GM21529 (cell line): Measurements from ENCODE around the gene COL9A3.

Experiments
- ATAC-seq: cut with Tn5 transposase; IDR thresholded peaks from one replicate; pipeline ENCODE4 v1.9.1; 2021; ENCODE audit not compliant: unreplicated experiment

Gene COL9A3

DNA sequence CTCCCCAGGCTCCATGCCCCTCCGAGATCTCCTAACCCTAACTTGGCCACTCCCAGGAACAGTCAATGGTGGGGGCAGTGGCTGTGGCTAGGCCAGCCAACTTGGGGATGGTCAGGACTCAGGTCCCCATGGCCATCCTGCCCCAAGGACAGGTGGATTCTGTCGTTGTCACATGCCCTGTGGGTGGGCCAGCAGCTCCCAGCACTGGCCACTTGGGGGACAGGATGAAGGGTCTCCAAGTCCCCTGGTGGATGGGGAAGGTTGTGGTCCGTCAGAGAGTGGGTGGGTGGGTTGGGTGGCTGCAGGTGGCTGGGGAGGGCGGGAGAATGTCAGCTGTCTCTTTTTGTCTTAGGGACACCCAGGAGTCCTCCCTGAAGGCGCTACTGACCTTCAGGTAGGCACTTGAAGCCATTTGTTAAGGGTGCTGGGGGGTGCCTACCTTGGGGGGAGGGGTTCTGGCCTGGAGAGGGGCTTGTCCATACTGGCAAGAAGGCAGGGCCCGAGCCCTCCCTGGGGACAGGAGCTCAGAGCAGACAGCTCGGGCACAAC lies 5.5 kb downstream of the COL9A3 start:
- ATAC-seq = no peak

DNA sequence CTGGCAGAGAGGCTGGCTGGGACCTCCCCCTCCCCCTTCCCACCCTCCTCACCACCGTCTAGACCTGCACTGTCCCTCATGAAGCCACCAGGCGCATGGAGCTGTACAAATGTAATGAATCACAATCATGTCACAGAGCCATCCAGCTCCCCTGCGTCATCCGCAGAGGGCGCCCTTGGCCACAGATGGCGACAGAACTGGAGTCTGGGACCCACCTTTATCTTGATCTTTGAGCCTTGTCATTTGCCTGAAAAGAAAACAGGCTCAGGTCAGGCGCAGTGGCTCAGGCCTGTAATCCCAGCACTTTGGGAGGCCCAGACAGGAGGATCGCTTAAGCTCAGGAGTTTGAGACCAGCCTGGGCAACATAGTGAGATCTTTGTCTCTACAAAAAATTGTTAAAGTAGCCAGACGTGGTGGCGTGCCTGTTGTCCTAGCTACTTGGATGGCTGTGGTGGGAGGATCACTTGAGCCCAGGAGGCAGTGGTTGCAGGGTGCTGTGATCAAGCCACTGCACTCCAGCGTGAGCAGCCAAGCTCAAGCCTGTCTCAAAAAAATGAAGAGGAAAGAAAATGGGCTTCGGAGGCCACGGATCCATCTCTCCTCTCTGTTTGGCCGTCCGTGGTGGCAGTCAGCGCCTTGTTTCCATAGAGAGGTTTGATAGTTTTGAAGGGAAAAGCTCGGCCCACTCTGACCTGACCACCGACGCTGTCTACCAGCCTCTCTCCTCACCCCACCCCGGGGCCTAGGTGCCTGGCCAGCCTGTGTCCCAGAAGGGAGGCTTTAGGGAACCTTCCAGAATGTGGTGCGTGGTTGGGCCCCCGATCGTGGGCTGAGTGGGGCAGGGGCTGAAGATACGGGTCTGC lies 6.2 kb downstream of the COL9A3 start:
- peak; percentile 70 for ATAC-seq

DNA sequence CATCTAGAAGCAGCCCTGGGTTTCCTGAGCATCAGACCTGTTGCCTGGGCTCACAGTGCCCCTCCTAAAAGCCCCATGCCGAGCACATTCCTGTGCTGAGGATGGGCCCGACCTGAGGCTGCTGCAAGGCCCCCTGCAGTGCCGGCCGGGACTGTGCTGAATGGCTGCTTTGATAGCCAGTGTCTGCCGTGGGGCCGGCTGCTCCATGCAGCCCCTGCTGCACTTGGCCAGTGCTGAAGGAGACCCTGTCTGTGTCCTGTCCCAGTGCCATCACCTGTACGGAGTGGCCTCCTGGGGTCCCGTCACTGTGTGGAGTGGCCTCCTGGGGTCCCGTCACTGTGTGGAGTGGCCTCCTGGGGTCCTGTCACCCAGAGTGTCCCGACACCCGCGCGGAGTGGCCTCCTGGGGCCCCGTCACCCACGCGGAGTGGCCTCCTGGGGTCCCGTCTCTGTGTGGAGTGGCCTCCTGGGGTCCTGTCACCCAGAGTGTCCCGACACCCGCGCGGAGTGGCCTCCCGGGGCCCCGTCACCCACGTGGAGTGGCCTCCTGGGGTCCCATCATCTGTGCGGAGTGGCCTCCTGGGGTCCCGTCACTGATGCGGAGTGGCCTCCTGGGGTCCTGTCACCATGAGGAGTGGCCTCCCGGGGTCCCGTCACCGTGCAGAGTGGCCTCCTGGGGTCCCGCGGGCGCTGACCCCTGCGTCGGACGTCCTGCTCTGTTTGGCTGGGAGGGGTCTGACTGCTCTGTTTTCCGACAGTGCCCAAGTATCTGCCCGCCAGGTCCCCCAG lies 7.0 kb downstream of the COL9A3 start:
- ATAC-seq = no peak

DNA sequence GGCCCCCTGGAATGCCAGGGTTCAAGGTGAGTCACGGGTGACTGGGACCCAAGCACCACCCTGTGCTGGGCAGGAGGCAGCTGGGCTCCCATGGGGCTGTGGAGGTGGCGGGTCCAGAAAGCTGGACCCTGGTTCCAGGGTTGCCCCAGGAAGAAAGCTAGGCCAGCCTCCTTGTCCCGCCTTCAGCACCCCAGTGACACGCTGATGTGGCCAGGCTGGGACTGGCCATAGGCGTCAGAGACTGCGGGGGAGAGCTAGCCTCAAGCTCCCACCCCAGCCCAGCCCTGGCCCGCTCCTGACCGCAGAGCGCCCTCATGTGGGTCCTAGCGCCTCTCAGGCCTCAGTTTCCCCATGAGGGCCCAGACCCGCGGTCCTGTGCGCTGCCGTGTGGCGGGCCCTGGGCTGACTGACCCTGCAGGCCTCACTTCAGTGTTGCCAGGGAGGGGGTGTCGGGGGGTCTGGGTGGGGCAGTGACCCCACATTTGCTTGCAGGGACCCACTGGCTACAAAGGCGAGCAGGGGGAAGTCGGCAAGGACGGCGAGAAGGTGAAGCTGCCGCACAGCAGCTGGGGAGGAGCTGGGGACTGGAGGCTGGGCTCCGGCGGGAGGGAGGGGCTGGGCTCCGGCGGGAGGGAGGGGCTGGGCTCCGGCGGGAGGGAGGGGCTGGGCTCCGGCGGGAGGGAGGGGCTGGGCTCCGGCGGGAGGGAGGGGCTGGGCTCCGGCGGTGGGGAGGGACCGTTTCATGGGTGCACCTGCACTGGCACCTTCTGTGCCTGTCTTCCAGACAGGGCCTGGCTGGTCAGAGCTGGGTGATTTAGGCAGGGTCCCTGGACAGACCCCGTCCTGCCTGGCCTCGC lies 7.9 kb downstream of the COL9A3 start:
- ATAC-seq = no peak

DNA sequence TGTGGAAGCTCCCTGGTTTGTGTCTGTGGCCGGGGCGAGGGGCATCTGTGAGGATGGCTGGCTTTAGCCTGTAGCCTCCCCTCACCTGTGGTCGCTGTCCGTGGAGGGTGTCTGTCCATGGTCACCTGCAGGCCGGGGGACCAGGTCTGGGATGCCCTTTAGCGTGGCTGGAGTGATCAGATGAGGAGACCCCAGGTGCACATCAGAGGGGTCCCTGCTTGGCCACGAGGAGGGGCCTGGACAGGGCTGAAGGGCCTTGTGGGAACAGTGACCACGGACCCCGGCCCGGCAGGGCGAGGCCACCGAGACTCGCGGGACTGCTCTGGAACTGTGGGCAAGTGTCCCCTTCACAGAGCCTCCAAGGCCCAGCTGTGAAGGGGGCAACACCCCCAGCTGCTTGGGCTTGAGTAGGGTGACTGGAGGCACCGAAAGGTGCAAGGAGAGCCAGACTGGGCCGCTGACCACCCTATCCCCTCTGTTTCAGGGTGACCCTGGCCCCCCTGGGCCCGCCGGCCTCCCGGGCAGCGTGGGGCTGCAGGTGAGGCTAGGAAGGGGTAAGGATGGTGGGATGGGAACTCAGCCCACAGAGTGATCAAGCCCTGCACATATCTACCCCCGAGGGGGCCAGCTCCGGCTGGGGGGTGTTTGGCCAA lies 8.6 kb downstream of the COL9A3 start:
- ATAC-seq = no peak

DNA sequence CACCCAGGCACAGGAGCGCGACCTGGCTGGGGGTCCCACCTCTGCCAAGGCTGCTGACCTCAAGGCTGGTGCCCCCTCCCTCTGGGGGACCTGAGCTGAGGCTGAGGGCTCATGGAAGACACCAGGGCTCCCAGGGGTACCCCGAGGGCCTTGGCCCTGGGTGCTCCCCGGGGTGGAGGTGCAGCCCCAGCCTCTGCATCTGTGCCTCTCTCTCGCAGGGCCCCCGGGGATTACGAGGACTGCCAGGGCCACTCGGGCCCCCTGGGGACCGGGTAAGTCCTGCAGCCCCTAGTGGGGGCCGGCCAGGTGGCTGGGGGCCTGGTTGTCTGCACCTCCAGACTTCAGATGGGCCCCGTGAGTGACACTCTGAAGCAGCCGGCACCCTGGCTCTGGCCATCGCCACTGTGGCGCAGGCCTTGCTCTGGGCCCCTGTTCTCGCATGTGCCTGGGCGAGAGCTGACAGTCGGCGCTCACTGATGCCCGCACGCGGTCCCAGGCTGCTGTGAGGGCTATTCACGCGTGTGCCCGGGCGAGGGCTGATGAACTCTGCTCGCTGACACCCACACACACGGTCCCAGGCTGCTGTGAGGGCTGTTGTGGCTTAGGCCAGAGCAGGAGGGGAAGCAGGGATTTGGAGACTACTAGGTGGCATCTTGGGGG lies 9.3 kb downstream of the COL9A3 start:
- no peak for ATAC-seq

DNA sequence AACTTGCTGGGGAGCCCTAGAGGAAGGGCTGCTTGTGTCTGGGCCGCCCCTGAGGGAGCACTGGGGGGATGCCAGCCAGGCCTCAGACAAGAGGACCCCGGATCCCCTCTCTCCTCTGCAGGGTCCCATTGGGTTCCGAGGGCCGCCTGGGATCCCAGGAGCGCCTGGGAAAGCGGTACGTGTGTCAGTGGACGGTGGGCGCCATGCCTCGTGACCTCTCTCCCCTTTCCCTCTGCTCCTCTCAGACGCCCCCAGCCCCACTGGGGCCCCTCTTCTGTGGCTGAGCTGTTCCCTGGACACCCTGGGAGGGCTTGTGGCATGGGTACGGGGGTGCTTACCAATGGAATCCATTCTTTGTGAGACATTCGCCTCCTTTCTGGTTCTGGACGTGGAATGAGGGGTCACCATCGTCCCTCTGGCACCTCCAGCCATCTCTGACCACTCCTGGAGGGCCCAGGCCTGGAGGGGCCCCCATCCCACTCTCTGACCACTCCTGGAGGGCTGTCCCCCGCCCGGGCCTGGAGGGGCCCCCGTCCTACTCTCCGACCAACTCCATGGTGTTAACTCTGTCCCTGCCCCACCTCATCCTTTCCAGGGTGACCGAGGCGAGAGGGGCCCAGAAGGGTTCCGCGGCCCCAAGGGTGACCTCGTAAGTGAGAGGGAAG lies 9.9 kb downstream of the COL9A3 start:
- ATAC-seq = no peak

DNA sequence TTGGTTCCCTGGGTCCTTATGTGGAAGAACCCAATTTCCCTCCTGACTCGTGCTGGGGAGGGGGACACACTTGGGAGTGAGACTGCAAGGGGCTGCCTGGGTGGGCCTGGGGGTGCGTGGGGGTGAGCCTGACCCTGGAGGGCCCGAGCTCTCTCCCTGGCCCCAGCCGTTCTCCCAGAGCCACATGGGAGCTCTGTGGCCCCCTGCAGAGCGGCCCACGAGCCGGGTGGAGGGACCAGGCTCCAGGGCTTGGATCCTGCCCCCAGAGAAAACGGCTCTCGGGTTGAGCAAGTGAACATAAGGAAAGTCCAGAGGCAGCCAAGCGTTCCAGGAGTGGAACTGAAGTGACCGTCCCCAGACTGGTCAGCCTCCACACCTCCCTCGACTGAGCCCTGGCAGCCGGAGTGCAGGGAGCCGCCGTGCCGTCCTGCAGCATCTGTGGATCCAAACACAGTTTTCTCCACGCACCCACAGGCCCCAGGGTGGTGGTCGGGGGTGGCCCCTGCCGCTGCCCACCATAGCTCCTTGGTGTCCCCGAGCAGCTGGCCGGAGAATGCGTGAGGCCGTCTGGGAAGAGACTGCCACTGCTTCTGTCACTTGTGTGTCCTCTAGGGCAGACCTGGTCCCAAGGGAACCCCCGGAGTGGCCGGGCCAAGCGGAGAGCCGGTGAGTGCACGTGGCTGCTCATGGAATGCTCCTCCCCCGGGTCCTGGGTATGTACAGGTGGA lies 10.6 kb downstream of the COL9A3 start:
- ATAC-seq = no peak

DNA sequence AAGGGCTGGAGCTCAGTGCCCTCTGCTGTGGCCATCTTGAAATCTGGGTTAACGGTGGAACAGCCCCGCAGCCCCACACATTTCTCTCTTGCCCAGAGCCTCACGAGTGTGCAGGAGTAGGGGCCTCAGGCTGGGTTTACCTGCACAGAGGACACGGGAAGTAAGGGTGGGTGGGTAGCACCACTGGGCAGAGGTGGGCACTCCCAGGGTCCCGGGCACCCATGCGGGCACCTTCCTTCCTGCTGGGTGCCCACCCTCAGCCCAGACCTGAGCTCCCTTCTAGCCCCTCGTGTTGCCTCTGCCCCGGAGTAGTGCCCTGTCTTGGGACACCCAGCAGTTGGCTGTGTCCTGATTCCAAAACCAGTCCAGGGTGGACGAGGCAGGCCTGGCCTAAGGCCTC lies 11.2 kb downstream of the COL9A3 start:
- ATAC-seq = no peak

DNA sequence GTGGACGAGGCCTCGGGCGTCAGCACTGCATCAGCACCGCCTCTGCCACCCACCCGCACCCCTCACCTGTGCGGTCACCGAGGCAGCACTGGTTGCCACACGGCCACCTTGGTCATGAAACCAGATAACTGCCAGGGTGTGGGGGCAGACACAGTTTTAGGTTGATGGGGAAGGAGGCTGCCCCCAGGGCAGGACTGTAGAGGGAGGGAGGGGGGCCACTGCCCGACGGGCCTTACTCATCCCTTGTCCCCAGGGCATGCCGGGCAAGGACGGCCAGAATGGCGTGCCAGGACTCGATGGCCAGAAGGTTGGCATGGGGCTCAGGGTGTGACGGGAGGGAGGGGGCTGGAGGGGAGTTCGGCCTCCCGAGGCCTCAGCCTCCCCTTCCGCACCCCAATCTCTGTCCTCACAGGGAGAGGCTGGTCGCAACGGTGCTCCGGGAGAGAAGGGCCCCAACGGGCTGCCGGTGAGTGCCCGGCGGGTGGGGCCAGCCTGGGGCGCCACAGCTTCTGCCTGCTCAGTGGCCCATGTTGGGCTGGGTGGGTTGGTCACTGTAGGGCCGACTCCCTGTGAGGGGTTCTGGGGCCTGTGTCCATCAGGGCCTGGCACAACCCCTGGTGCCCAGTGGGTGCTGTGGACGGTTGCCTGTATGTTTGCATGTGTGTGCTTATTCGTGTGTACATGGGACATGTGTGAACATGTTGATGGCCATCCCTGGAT lies 11.8 kb downstream of the COL9A3 start:
- no peak for ATAC-seq

DNA sequence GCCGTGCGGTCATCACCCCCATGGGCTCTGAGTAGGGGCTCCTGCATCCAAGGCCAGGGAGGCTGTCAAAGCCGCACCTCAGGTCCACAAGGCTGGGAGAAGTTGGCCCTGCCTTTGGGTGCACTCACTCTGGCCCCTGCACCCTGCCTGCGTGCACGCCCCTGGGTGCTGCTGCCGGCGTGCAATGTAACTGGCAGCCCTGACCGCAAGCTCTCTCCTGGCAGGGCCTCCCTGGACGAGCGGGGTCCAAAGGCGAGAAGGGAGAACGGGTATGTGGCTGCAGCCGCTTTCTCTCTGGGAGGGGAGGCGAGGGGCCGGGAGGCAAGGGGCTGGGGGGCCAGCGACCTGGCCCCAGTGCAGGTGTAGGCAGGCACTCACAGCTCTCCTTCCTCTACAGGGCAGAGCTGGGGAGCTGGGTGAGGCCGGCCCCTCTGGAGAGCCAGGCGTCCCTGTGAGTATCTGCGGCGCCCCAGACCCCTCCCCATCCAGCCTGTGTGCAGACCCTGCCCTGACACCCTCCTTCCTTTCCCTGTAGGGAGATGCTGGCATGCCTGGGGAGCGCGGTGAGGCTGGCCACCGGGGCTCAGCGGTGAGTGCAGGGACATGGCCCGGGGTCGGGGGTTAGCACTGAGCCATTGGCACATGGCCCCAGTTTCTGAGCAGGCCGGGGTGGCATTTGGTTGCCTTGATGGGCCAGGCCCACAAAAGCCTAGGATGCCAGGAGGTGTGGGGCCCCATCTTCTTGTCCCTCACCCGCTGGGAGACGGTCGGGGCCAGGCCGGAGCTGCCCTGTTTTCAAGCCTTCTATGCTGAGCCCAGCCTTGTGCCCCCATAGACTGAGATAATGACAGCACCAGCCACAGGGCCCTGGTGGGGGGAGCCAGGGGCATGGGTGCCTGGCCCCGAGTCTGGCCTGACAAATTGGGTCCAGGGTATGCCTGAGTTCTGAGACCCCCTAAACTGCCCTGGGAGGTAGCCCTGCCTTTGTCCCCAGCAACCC lies 12.7 kb downstream of the COL9A3 start:
- ATAC-seq = no peak

DNA sequence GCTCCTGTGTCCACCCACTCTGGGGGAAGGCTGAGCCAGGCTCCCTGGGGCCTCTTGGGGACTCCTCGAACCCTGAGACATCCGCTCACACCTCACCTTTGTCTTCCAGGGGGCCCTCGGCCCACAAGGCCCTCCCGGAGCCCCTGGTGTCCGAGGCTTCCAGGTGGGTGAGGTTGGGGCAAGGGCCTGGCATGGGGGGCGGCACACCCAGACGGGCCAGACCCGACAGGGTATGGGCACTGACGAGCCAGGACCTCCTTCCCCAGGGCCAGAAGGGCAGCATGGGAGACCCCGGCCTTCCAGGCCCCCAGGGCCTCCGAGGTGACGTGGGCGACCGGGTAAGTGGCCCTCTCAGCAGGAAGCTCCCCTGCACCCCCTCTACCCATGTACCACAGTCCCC lies 13.4 kb downstream of the COL9A3 start:
- ATAC-seq = no peak

DNA sequence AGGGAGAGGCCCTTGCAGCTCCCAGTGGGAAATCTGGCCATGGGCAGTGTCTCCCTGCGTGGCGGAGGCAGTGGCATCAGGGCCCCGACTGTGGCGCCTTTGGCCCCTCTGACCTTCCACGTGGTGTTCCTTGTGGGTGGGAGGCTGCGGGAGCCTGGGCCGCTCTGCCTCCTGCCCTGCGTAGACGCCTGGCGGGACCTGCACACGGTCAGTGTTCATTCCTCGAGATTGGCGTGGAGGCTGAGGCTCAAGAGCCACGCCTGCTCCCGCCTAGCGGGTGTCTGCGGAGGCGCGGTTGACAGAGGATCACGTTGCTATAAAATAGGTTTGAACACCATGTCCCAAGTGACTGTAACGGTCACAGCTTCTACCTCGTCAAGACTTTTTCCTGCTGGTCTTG lies 14.0 kb downstream of the COL9A3 start:
- ATAC-seq = no peak

DNA sequence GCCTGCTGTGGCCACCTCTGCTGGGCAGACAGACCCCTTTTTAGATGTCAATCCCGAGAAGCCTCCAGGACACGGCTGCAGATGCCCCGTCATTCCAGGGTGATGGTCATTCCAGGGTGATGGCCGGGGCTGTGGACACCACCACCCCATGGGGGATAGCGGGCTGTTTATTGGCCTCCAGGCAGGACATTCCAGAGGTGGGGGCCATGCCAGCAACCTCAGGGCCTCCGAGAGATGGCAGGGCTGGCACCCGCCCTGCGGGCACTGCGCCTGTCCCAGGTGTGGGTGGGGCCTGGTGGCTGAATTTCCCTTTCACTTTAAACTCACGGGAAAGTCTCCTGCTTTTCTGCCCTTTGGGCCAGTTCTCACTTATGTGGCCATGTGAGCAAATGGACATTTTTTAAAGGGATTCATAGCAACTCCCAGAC lies 14.5 kb downstream of the COL9A3 start:
- no peak for ATAC-seq

DNA sequence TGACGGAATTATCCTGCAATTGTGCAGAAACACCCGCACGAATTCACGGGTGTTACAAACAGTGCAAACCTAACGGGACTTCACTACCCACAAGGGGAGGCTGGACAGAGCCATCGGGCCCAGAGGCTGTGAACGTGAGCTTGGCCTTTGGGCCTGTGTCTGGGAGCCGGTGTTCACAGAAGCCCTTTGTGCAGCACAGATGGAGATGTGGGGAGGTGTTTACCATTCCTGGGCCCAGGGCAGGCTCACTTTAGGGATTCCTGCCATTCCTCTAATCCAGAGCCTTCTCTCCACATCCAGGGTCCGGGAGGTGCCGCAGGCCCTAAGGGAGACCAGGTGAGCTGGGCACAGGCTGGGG lies 15.0 kb downstream of the COL9A3 start:
- no peak for ATAC-seq

DNA sequence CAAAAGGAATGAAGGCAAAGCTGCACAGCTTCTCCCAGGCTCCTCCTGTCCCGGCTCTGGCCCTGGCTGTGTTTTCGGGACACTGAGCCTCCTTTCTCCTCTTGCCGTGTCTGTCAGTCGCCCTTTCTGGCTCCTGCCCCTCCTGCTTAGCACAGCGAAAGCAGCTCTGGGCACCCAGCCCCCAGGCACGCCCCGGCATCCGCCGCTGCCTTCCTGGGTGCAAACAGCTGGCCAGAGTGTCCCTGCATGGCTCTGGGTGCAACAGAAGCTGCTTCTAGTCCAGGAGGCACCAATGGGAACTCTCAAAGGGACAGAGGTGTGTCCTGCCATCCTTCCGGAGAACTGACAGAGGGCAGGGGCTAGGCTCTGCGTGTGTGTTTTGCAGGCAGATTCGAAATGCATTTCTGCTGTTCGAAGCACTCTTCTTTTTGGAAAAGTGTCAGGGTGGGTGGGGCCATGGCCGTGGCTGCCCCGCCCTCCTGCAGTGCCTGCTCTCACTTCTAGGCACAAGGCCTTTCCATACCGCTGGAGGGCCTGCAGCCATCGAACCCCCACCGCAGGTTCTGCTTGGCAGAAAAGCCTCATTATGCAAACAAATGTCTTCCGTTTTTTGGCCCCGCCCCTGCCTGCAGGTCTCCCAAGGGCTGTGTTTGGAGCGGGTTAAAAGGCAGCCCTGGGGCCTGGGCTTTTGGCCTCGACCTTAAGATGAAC lies 15.5 kb downstream of the COL9A3 start:
- ATAC-seq = peak; percentile 63
